Muscle layer of colon (tissue), 2 donors: Measurements from ENCODE around the gene ASTE1.

ENCODE experiments used
- H3K27ac ChIP-seq: one replicate; pipeline ENCODE4 v1.7.0; 2013; ENCODE audit warnings: low read depth, mild to moderate bottlenecking, low read length, moderate library complexity
- H3K27me3 ChIP-seq, 2 donors: one replicate each; pipeline ENCODE4 v1.7.0; 2013; ENCODE audit warnings: low read length in 2 of 2, mild to moderate bottlenecking in 2 of 2; ENCODE audit not compliant: insufficient read depth in 2 of 2, control insufficient read depth in 1 of 2
- H3K36me3 ChIP-seq: one replicate; pipeline ENCODE4 v1.7.0; 2013; ENCODE audit warnings: mild to moderate bottlenecking, low read length; ENCODE audit not compliant: insufficient read depth
- H3K4me1 ChIP-seq: one replicate; pipeline ENCODE4 v1.7.0; 2013; ENCODE audit warnings: mild to moderate bottlenecking, low read length; ENCODE audit not compliant: insufficient read depth
- H3K4me3 ChIP-seq, 2 donors: one replicate each; pipeline ENCODE4 v1.7.0; 2013; ENCODE audit warnings: low read length in 2 of 2, low read depth in 1 of 2, mild to moderate bottlenecking in 1 of 2, moderate library complexity in 1 of 2
- H3K9ac ChIP-seq: one replicate; pipeline ENCODE4 v1.7.0; 2013; ENCODE audit warnings: low read length
- H3K9me3 ChIP-seq: one replicate; pipeline ENCODE4 v1.7.0; 2013; ENCODE audit warnings: mild to moderate bottlenecking, low read length
- donor health status: abdominal sarcoma.
- donor health status: Adenocarcinoma of cecum.

The ASTE1 gene

DNA sequence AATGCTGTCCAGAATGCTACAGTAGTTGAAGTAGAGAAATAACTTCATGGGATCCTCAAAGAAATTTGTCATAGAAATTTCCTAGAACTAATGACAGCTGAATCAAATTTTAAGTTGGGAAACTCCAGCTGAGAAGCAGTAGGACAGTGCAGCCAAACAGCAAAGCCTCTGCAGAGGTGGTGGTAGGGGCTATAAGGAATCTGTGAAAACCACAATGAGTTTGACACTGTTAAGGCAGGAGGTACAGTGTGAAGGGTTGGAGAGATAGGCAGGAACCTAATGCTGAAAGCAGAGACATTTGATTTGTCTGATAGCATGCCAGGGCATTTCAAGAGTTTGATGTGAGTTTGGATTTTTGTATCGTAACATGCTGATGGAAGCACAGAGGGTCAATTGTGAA lies 22.0 kb downstream of the ASTE1 start:
- H3K4me3 ChIP-seq = no peak overlapping the region
- no peak overlapping the region for H3K27ac ChIP-seq
- no peaks in the 10 kb centered on the region for H3K9me3 ChIP-seq
- no peaks in the 10 kb centered on the region for H3K27me3 ChIP-seq
- H3K36me3 ChIP-seq = no peaks in the 10 kb centered on the region
- no peak overlapping the region for H3K9ac ChIP-seq
- H3K4me1 ChIP-seq = no peaks in the 10 kb centered on the region

GRCh38 chr3:131001071-131001470 lies 25.6 kb downstream of the ASTE1 start:
- H3K9ac ChIP-seq = no peak overlapping the region
- no peak overlapping the region for H3K4me3 ChIP-seq
- H3K27ac ChIP-seq = no peak overlapping the region
- peaks cover 14% of the 10 kb centered on the region for H3K36me3 ChIP-seq
- no peaks in the 10 kb centered on the region for H3K4me1 ChIP-seq
- H3K27me3 ChIP-seq = no peaks in the 10 kb centered on the region
- H3K9me3 ChIP-seq = no peaks in the 10 kb centered on the region

GRCh38 chr3:130997289-130997688 lies 29.3 kb downstream of the ASTE1 start:
- no peaks in the 10 kb centered on the region for H3K9me3 ChIP-seq
- H3K27ac ChIP-seq = no peak overlapping the region
- H3K4me1 ChIP-seq = no peaks in the 10 kb centered on the region
- peaks cover 17% of the 10 kb centered on the region for H3K36me3 ChIP-seq
- no peak overlapping the region for H3K4me3 ChIP-seq
- H3K27me3 ChIP-seq = no peaks in the 10 kb centered on the region
- no peak overlapping the region for H3K9ac ChIP-seq

DNA sequence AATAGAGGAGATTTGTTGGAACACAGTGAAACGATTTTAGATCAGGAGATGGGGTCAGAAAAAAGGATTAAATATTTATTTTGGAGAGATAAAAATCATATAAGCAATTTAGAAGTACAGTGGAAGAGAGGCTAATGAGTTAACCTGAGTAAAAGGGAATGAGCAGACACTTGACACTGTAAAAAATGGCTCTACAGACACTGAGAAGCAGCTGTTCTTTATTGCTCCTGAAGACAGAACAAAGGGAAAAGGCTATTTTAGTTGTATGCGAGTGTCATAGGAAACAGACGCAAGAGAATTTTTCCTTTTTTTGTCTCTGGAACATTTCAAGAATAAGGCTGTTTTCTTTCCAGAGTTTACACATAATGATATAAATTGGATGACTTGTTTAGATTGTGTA lies 34.3 kb downstream of the ASTE1 start:
- Histone ChIP-seq H3K27ac (no peak overlapping the region), H3K9me3 (no peaks in the 10 kb centered on the region), H3K4me1 (no peaks in the 10 kb centered on the region), H3K9ac (no peak overlapping the region), H3K27me3 (no peaks in the 10 kb centered on the region), H3K36me3 (peaks cover 15% of the 10 kb centered on the region), H3K4me3 (no peak overlapping the region)

GRCh38 chr3:130991126-130991525 lies 35.5 kb downstream of the ASTE1 start:
- Histone ChIP-seq H3K4me1 (no peaks in the 10 kb centered on the region), H3K4me3 (no peak overlapping the region), H3K27me3 (no peaks in the 10 kb centered on the region), H3K36me3 (peaks cover 9% of the 10 kb centered on the region), H3K9me3 (no peaks in the 10 kb centered on the region), H3K27ac (no peak overlapping the region), H3K9ac (no peak overlapping the region)

DNA sequence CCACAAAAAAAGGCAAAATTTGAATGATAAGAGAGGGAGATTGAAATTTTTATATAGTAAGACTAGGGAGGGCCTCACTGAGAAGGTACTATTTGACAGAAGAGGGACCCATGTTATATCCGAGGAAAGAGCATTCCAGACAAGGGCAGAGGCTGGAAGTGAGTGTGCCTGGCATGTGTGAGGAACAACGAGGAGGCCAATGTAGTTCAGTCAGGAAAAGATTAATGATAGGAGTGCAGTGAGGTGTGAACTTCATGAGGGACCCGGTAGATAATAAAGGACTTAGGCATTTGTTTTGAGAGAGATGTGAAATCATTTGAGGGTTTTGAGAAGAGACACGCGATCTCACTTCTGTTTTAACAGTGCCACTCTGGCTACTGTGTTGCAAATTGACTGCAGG lies 36.3 kb downstream of the ASTE1 start:
- no peak overlapping the region for H3K9ac ChIP-seq
- no peaks in the 10 kb centered on the region for H3K27me3 ChIP-seq
- peaks cover 9% of the 10 kb centered on the region for H3K36me3 ChIP-seq
- no peaks in the 10 kb centered on the region for H3K9me3 ChIP-seq
- no peak overlapping the region for H3K27ac ChIP-seq
- no peaks in the 10 kb centered on the region for H3K4me1 ChIP-seq
- no peak overlapping the region for H3K4me3 ChIP-seq

DNA sequence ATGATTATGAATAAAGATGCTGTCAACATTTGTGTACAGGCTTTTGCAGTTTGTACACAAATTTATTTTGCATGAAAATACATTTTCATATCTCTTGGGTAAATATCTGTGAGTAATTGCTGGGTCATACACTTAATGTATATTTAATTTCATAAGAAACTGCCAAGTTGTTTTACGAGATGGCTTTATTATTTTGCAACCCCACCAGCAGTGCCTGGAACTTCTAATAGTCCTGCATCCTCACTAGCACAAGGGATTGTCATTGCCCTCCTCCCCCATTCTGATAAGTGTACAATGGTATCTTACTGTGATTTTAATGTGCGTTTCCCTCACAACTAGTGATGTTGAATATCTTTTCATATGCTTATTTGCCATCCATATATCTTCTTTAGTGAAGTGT lies 45.2 kb downstream of the ASTE1 start:
- Histone ChIP-seq H3K4me1 (no peaks in the 10 kb centered on the region), H3K9ac (no peak overlapping the region), H3K36me3 (peaks cover under 1% of the 10 kb centered on the region), H3K27ac (no peak overlapping the region), H3K9me3 (no peaks in the 10 kb centered on the region), H3K27me3 (no peaks in the 10 kb centered on the region), H3K4me3 (no peak overlapping the region)

DNA sequence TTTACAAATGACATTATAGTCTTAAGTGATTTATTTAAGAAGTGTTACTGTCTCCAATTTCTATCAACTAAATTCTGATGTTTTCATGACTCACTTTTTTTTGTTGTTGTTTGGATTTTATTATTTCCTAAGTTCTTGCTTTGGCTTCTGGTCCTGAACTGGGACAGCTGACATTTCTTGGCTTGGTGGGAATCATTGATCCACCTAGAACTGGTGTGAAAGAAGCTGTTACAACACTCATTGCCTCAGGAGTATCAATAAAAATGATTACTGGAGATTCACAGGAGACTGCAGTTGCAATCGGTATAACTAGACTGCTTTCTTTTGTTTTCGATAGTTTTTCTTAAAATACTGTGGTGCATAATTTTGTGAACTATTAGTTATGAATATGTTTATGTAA lies 47.5 kb downstream of the ASTE1 start:
- Histone ChIP-seq H3K27me3 (no peaks in the 10 kb centered on the region), H3K27ac (no peak overlapping the region), H3K36me3 (peaks cover 4% of the 10 kb centered on the region), H3K9ac (no peak overlapping the region), H3K4me1 (no peaks in the 10 kb centered on the region), H3K4me3 (no peak overlapping the region), H3K9me3 (no peaks in the 10 kb centered on the region)

GRCh38 chr3:130976706-130977105 lies 49.9 kb downstream of the ASTE1 start:
- H3K27ac ChIP-seq = no peak overlapping the region
- no peak overlapping the region for H3K9ac ChIP-seq
- H3K9me3 ChIP-seq = no peaks in the 10 kb centered on the region
- H3K27me3 ChIP-seq = no peaks in the 10 kb centered on the region
- H3K4me1 ChIP-seq = no peaks in the 10 kb centered on the region
- no peak overlapping the region for H3K4me3 ChIP-seq
- H3K36me3 ChIP-seq = peaks cover 4% of the 10 kb centered on the region

DNA sequence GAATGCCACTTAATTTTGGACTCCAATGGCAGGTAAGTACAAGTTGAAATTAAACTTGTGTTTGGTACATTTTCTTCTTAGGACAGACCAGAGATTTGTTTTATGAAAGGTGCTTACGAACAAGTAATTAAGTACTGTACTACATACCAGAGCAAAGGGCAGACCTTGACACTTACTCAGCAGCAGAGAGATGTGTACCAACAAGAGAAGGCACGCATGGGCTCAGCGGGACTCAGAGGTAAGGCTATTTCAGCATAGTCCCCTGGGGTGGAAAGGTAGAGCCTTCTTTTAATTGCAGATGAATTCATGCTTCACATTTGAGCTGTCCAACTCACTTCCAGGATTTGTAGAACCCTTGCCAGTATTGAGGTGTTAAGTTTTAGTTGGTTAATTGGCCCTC lies 51.4 kb downstream of the ASTE1 start:
- Histone ChIP-seq H3K27me3 (no peaks in the 10 kb centered on the region), H3K36me3 (peaks cover 4% of the 10 kb centered on the region), H3K9me3 (no peaks in the 10 kb centered on the region), H3K4me3 (no peak overlapping the region), H3K27ac (no peak overlapping the region), H3K4me1 (no peaks in the 10 kb centered on the region), H3K9ac (no peak overlapping the region)

DNA sequence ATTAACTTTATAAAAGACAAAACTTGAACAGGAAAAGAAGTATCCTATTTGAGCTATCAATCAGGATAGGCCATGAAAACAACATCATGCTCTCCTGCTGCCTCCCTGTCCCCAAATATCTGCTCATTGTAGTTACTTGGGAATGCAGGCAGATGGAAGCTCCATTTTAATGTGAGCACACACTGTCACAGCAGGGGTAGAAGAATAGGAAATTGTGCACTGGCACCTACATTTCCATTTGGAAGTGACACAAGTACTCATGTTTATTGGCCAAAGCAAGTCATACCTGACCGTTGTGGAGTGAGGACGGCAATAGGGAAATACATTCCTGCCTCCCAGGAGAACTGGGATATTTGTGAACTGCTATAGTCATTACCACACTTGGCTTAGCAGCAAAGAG lies 52.4 kb downstream of the ASTE1 start:
- peaks cover 4% of the 10 kb centered on the region for H3K36me3 ChIP-seq
- H3K27ac ChIP-seq = no peak overlapping the region
- H3K9me3 ChIP-seq = no peaks in the 10 kb centered on the region
- no peaks in the 10 kb centered on the region for H3K4me1 ChIP-seq
- H3K4me3 ChIP-seq = no peak overlapping the region
- no peak overlapping the region for H3K9ac ChIP-seq
- no peaks in the 10 kb centered on the region for H3K27me3 ChIP-seq

GRCh38 chr3:130973406-130973805 lies 53.2 kb downstream of the ASTE1 start:
- peaks cover 6% of the 10 kb centered on the region for H3K36me3 ChIP-seq
- no peaks in the 10 kb centered on the region for H3K4me1 ChIP-seq
- no peaks in the 10 kb centered on the region for H3K27me3 ChIP-seq
- H3K9ac ChIP-seq = no peak overlapping the region
- no peak overlapping the region for H3K27ac ChIP-seq
- no peaks in the 10 kb centered on the region for H3K9me3 ChIP-seq
- no peak overlapping the region for H3K4me3 ChIP-seq
